Neural progenitor cell (in vitro differentiated cells): ENCODE results near the gene PDE11A. TPM values are rescaled to one million over a fixed set of nuclear protein-coding genes. Genes with fewer than 3 reads are reported as not detected.

Source experiments
- DNase-seq: peaks from one replicate; pipeline ENCODE4 v3.0.0-alpha.2; 2016; ENCODE audit warnings: low spot score
- H2AFZ ChIP-seq: fragments of 200-600 bp; sonication (generic); replicated peaks from 2 replicates; pipeline ENCODE4 v1.6.1; 2016; ENCODE audit warnings: antibody characterized with exemption
- H3F3A ChIP-seq: fragments of 200-600 bp; sonication (generic); 2 replicates; pipeline ENCODE4 v1.6.1; 2016; ENCODE audit warnings: antibody characterized with exemption, low read depth
- H3K27ac ChIP-seq: fragments of 200-600 bp; sonication (generic); 2 replicates; pipeline ENCODE4 v1.5.1; 2016; ENCODE audit warnings: mild to moderate bottlenecking
- H3K27me3 ChIP-seq: fragments of 200-600 bp; sonication (generic); 2 replicates; pipeline ENCODE4 v1.6.1; 2016; ENCODE audit warnings: mild to moderate bottlenecking, moderate library complexity
- H3K36me3 ChIP-seq: fragments of 200-600 bp; sonication (generic); 2 replicates; pipeline ENCODE4 v1.5.1; 2016
- H3K4me1 ChIP-seq: fragments of 200-600 bp; sonication (generic); 2 replicates; pipeline ENCODE4 v1.6.1; 2016; ENCODE audit warnings: mixed run types
- H3K4me2 ChIP-seq: fragments of 200-600 bp; sonication (generic); 2 replicates; pipeline ENCODE4 v1.6.1; 2016
- H3K4me3 ChIP-seq: fragments of 200-600 bp; sonication (generic); 2 replicates; pipeline ENCODE4 v1.5.1; 2016
- H3K79me2 ChIP-seq: fragments of 200-600 bp; sonication (generic); 2 replicates; pipeline ENCODE4 v1.6.1; 2016; ENCODE audit warnings: low read depth
- H3K9ac ChIP-seq: fragments of 200-600 bp; sonication (generic); 2 replicates; pipeline ENCODE4 v1.6.1; 2016
- H3K9me3 ChIP-seq: fragments of 200-600 bp; sonication (generic); 2 replicates; pipeline ENCODE4 v1.5.1; 2016; ENCODE audit warnings: low read depth
- H4K20me1 ChIP-seq: fragments of 200-600 bp; sonication (generic); 2 replicates; pipeline ENCODE4 v1.6.1; 2016; ENCODE audit warnings: low read depth
- H3K27ac Mint-ChIP-seq: 3 replicates; pipeline ENCODE4 v1.8.0; 2021; ENCODE audit warnings: mixed read lengths
- H3K27me3 Mint-ChIP-seq: 2 replicates; pipeline ENCODE4 v1.8.0; 2022; ENCODE audit warnings: low read depth, mild to moderate bottlenecking, inconsistent platforms, moderate library complexity, mixed read lengths; ENCODE audit not compliant: insufficient read depth
- H3K36me3 Mint-ChIP-seq: 3 replicates; pipeline ENCODE4 v1.8.0; 2021; ENCODE audit warnings: mixed read lengths
- H3K4me1 Mint-ChIP-seq: 3 replicates; pipeline ENCODE4 v1.8.0; 2021; ENCODE audit warnings: mixed read lengths
- H3K4me3 Mint-ChIP-seq: 3 replicates; pipeline ENCODE4 v1.8.0; 2021; ENCODE audit warnings: mild to moderate bottlenecking, moderate library complexity, mixed read lengths
- H3K9me3 Mint-ChIP-seq: 3 replicates; pipeline ENCODE4 v1.8.0; 2020; ENCODE audit warnings: mixed read lengths
- EZH2 ChIP-seq: fragments of 200-600 bp; sonication (generic); IDR thresholded peaks from 2 replicates; pipeline ENCODE4 v1.6.1; 2017; ENCODE audit warnings: antibody characterized with exemption, mild to moderate bottlenecking, moderate library complexity
- EZH2phosphoT487 ChIP-seq: fragments of 200-600 bp; sonication (generic); IDR thresholded peaks from 2 replicates; pipeline ENCODE4 v1.6.1; 2017; ENCODE audit warnings: antibody characterized with exemption
- total RNA-seq: library from RNA; depleted of rRNA; stranded (reverse); fragments of >200 nt; gene quantifications from 2 replicates; pipeline ENCODE4 v1.2.3, GENCODE V29; 2015; ENCODE audit warnings: low replicate concordance
- TF ChIP-seq, protein P1 (sequence below): fragments of 200-600 bp; sonication (generic); IDR thresholded peaks from 2 replicates; pipeline ENCODE4 v1.5.1; 2017; ENCODE audit warnings: antibody characterized with exemption, mild to moderate bottlenecking

PDE11A gene
- total RNA-seq, 1 donor from 2014 or later, result 0.13 TPM

DNA sequence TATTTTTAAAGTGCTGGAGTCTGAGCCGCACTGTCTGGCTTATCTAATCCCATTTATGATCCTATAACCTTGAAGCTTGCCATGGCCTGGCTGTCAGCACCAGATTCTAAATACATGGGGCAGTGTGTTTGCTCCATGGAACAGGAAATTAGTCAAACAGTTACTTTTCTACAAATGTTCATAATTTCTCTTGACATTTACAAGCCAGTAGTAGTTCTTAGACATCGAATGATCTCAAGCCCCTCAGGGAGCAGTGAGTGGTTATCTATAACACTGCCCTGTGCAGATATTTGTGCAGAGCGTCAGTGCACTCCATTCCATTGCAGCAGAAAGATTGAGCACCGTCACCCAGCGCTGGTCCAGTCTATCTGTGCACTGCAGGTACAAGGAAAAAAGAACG lies 474.8 kb downstream of the PDE11A start:
- H3K4me3 Mint-ChIP-seq, result no peak overlapping the region
- Histone ChIP-seq H3K9me3 (no peaks in the 10 kb centered on the region), H3K27ac (no peak overlapping the region), H3K9ac (no peak overlapping the region), H3K36me3 (no peaks in the 10 kb centered on the region), H3F3A (no peaks in the 10 kb centered on the region), H3K27me3 (no peaks in the 10 kb centered on the region), H3K4me3 (no peak overlapping the region), H4K20me1 (no peaks in the 10 kb centered on the region), H3K4me1 (no peaks in the 10 kb centered on the region), H3K4me2 (no peak overlapping the region), H2AFZ (no peak overlapping the region), H3K79me2 (no peaks in the 10 kb centered on the region)
- peaks cover 34% of the 10 kb centered on the region for H3K4me1 Mint-ChIP-seq
- TF ChIP-seq, protein P1, sequence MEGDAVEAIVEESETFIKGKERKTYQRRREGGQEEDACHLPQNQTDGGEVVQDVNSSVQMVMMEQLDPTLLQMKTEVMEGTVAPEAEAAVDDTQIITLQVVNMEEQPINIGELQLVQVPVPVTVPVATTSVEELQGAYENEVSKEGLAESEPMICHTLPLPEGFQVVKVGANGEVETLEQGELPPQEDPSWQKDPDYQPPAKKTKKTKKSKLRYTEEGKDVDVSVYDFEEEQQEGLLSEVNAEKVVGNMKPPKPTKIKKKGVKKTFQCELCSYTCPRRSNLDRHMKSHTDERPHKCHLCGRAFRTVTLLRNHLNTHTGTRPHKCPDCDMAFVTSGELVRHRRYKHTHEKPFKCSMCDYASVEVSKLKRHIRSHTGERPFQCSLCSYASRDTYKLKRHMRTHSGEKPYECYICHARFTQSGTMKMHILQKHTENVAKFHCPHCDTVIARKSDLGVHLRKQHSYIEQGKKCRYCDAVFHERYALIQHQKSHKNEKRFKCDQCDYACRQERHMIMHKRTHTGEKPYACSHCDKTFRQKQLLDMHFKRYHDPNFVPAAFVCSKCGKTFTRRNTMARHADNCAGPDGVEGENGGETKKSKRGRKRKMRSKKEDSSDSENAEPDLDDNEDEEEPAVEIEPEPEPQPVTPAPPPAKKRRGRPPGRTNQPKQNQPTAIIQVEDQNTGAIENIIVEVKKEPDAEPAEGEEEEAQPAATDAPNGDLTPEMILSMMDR, result no peak
- TF ChIP-seq EZH2phosphoT487, result no peak
- no peak for TF ChIP-seq EZH2
- H3K36me3 Mint-ChIP-seq, result no peaks in the 10 kb centered on the region
- no peak for DNase-seq
- H3K9me3 Mint-ChIP-seq, result no peaks in the 10 kb centered on the region
- no peak overlapping the region for H3K27ac Mint-ChIP-seq
- H3K27me3 Mint-ChIP-seq, result peaks cover 2% of the 10 kb centered on the region

DNA sequence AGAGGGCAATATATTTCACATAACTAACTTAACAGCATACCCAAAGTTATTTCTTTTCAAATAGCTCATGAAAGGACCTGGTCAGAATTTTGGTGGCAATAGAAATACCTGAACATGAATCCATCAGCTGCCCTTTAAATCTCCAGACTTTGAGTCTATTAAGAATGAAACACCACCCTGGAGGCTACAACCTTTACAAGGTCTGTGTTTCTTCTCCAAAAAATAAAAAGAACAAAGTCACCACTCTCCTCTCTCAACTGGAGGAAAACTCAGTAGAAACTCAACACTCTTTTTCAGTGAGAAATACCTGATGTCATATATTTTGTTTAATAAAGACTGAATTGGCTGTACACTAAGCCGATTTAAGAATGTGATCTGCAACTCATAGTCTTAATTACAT lies 475.7 kb downstream of the PDE11A start:
- H3K27ac ChIP-seq, result no peak overlapping the region
- no peaks in the 10 kb centered on the region for H3K36me3 ChIP-seq
- Mint-ChIP-seq H3K4me1 (peaks cover 35% of the 10 kb centered on the region), H3K27me3 (peaks cover 5% of the 10 kb centered on the region), H3K4me3 (no peak overlapping the region), H3K27ac (no peak overlapping the region), H3K36me3 (no peaks in the 10 kb centered on the region), H3K9me3 (no peaks in the 10 kb centered on the region)
- no peaks in the 10 kb centered on the region for H3K27me3 ChIP-seq
- no peaks in the 10 kb centered on the region for H4K20me1 ChIP-seq
- H2AFZ ChIP-seq, result no peak overlapping the region
- TF ChIP-seq EZH2phosphoT487 (no peak), EZH2 (no peak)
- TF ChIP-seq, protein P1, result no peak
- no peak overlapping the region for H3K9ac ChIP-seq
- H3F3A ChIP-seq, result no peaks in the 10 kb centered on the region
- H3K4me1 ChIP-seq, result no peaks in the 10 kb centered on the region
- H3K4me3 ChIP-seq, result no peak overlapping the region
- H3K4me2 ChIP-seq, result no peak overlapping the region
- no peaks in the 10 kb centered on the region for H3K79me2 ChIP-seq
- DNase-seq, result no peak
- no peaks in the 10 kb centered on the region for H3K9me3 ChIP-seq

DNA sequence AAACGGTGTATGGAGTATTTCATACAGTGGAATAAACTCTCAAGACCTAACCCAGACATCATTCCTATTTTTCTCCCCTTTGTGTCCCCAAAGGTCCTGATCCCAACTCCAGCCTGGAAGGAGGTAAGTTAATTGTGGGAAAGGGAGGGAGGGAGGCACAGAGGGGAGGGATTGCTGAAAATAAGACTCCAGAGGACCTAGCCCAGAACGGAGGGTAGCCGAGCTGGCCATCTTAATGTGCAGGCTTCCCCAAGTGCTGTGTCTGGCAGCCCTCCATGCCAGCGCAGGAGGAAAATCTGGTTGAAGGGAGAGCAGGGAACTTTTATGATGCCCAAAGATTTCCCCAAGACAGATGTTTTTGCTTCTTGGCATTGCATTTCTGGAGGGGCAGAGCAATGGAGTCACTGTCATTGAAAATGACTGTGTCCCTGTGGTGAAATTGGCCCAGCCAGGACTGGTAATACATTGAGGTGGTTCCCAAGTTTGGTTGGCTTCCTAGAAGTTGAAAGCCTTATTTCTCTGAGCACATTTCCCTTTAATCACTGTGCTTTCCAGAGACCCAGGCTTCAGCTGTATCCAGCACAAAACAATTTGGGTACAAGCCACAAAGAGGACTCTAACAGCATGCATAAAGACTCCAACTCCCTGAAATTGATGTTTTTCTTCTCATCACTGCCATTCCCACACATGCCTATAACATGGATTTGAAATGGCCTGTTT lies 477.3 kb downstream of the PDE11A start:
- no peaks in the 10 kb centered on the region for H3K9me3 Mint-ChIP-seq
- Histone ChIP-seq H3K4me3 (no peak overlapping the region), H3K27ac (no peak overlapping the region), H3K27me3 (no peaks in the 10 kb centered on the region), H3F3A (no peaks in the 10 kb centered on the region), H3K36me3 (no peaks in the 10 kb centered on the region), H4K20me1 (no peaks in the 10 kb centered on the region), H3K9me3 (no peaks in the 10 kb centered on the region), H3K4me2 (no peak overlapping the region), H3K79me2 (no peaks in the 10 kb centered on the region), H2AFZ (no peak overlapping the region), H3K9ac (no peak overlapping the region), H3K4me1 (no peaks in the 10 kb centered on the region)
- no peak for TF ChIP-seq EZH2
- H3K4me1 Mint-ChIP-seq, result peaks cover 35% of the 10 kb centered on the region
- H3K27me3 Mint-ChIP-seq, result peaks cover 5% of the 10 kb centered on the region
- no peak for DNase-seq
- H3K27ac Mint-ChIP-seq, result no peak overlapping the region
- H3K36me3 Mint-ChIP-seq, result no peaks in the 10 kb centered on the region
- no peak overlapping the region for H3K4me3 Mint-ChIP-seq

DNA sequence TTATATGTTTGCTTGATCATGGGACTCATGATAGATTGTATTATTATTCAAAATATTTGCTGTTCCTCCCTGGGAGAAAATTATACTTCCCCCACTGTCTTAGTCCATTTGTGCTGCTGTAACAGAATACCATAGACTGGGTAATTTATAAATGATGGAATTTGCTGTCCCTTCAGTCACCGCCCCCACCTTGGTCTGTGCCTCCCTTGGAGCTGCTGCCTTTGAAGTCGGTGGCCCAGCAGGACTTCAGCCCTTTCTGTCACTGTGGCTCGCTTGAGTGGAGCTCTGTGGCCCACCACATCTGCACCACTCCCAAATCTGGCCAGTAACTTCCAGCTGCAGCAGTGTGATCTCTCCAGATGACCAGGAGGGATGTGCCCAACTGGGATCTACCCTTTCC lies 479.2 kb downstream of the PDE11A start:
- H3F3A ChIP-seq, result no peaks in the 10 kb centered on the region
- no peaks in the 10 kb centered on the region for H3K9me3 Mint-ChIP-seq
- no peak for TF ChIP-seq EZH2phosphoT487
- no peak for TF ChIP-seq EZH2
- TF ChIP-seq, protein P1, result no peak
- H4K20me1 ChIP-seq, result no peaks in the 10 kb centered on the region
- no peak overlapping the region for H3K4me3 Mint-ChIP-seq
- H3K36me3 Mint-ChIP-seq, result no peaks in the 10 kb centered on the region
- H3K27ac Mint-ChIP-seq, result no peak overlapping the region
- no peak overlapping the region for H3K4me2 ChIP-seq
- peaks cover 24% of the 10 kb centered on the region for H3K4me1 Mint-ChIP-seq
- H2AFZ ChIP-seq, result no peak overlapping the region
- no peaks in the 10 kb centered on the region for H3K9me3 ChIP-seq
- DNase-seq, result no peak
- H3K27me3 ChIP-seq, result no peaks in the 10 kb centered on the region
- H3K27ac ChIP-seq, result no peak overlapping the region
- H3K36me3 ChIP-seq, result no peaks in the 10 kb centered on the region
- H3K79me2 ChIP-seq, result no peaks in the 10 kb centered on the region
- H3K4me3 ChIP-seq, result no peak overlapping the region
- H3K27me3 Mint-ChIP-seq, result peaks cover 8% of the 10 kb centered on the region
- H3K9ac ChIP-seq, result no peak overlapping the region
- no peaks in the 10 kb centered on the region for H3K4me1 ChIP-seq
